GM12878 (cell line): Measurements from ENCODE around the gene CDC14A. TPM values are rescaled to one million over a fixed set of nuclear protein-coding genes. Genes with fewer than 3 reads are reported as not detected.

Experiments used
- ATAC-seq: fragments of 200-7000 bp; cut with Tn5 transposase; 3 replicates; pipeline ENCODE4 v1.9.1; 2020; ENCODE audit warnings: mild to moderate bottlenecking, moderate library complexity
- BruUV-seq: library from RNA; stranded (reverse); fragments of 400-500 nt; replicated peaks from 2 replicates; lab custom pipeline; 2021; lab: Mats Ljungman, UMichigan
- CTCF ChIA-PET: fragments of 300-600 bp; sonication (Branson Sonifier 250); formaldehyde crosslinking; extraction: SDS; loops from one replicate; lab custom pipeline; 2021; ENCODE audit warnings: inconsistent platforms; lab: Yijun Ruan, JAX
- POLR2A ChIA-PET: fragments of 350-600 bp; formaldehyde crosslinking; extraction: SDS; loops from one replicate; lab custom pipeline; 2021; ENCODE audit warnings: inconsistent platforms; lab: Charles Lee
- RAD21 ChIA-PET: fragments of 300-600 bp; sonication (Branson Sonifier 250); formaldehyde crosslinking; loops from one replicate; lab custom pipeline; 2023; ENCODE audit warnings: antibody characterized with exemption; ENCODE audit not compliant: unreplicated experiment; lab: Charles Lee
- SMC1A ChIA-PET: fragments of 300-600 bp; sonication (Branson Sonifier 250); formaldehyde crosslinking; loops from one replicate; lab custom pipeline; 2023; ENCODE audit not compliant: unreplicated experiment, uncharacterized antibody; lab: Charles Lee
- DNase-seq: peaks from one replicate; pipeline ENCODE4 v3.0.0-alpha.2; 2011; ENCODE audit warnings: low read depth, low spot score
- FAIRE-seq: peaks from 3 replicates; lab custom pipeline; 2011; peaks lifted over from hg19 to GRCh38; lab: Jason Lieb, UNC
- H2AFZ ChIP-seq: 2 replicates; pipeline ENCODE4 v1.6.0; 2011; ENCODE audit warnings: low read depth, low read length, control low read depth; ENCODE audit not compliant: control insufficient read depth
- H3K27ac ChIP-seq: 2 replicates; pipeline ENCODE4 v1.5.1; 2011; ENCODE audit warnings: control low read depth; ENCODE audit not compliant: control insufficient read depth, insufficient read depth
- H3K27me3 ChIP-seq, 2 experiments: replicated peaks in 1 of 2; 2 replicates each; pipeline versions ENCODE4 v1.6.0 to v1.6.1; 2011; ENCODE audit warnings: low read length in 1 of 2; ENCODE audit not compliant: control insufficient read depth in 2 of 2, insufficient read depth in 2 of 2
- H3K36me3 ChIP-seq, 2 experiments: 2 replicates each; pipeline ENCODE4 v1.5.1; 2011; ENCODE audit warnings: low read length in 1 of 2; ENCODE audit not compliant: control insufficient read depth in 2 of 2, insufficient read depth in 2 of 2
- H3K4me1 ChIP-seq: 2 replicates; pipeline ENCODE4 v1.6.1; 2011; ENCODE audit warnings: mild to moderate bottlenecking, low read length, moderate library complexity, mixed read lengths; ENCODE audit not compliant: control insufficient read depth, insufficient read depth
- H3K4me2 ChIP-seq: 2 replicates; pipeline ENCODE4 v1.6.0; 2011; ENCODE audit warnings: control low read depth; ENCODE audit not compliant: control insufficient read depth, insufficient read depth
- H3K4me3 ChIP-seq: fragments of 200-600 bp; sonication (generic); 2 replicates; pipeline ENCODE4 v1.5.1; 2016
- H3K79me2 ChIP-seq: 2 replicates; pipeline ENCODE4 v1.6.0; 2011; ENCODE audit warnings: low read length; ENCODE audit not compliant: control insufficient read depth, insufficient read depth
- H3K9ac ChIP-seq: 2 replicates; pipeline ENCODE4 v1.8.0; 2011; ENCODE audit warnings: low read length, control low read depth, mixed read lengths; ENCODE audit not compliant: control insufficient read depth, insufficient read depth
- H3K9me3 ChIP-seq: replicated peaks from 3 replicates; pipeline ENCODE4 v1.5.1; 2011; ENCODE audit warnings: mild to moderate bottlenecking, low read length; ENCODE audit not compliant: control insufficient read depth, insufficient read depth
- H4K20me1 ChIP-seq: 2 replicates; pipeline ENCODE4 v1.6.0; 2011; ENCODE audit not compliant: control insufficient read depth, insufficient read depth
- ASH2L ChIP-seq: fragments of 300-600, 200-600 bp; sonication (generic); IDR thresholded peaks from 2 replicates; pipeline ENCODE4 v1.6.1; 2017; ENCODE audit warnings: low read depth, mild to moderate bottlenecking, borderline replicate concordance
- CHD1 ChIP-seq: IDR thresholded peaks from 2 replicates; pipeline ENCODE4 v1.6.1; 2012; ENCODE audit warnings: low read depth, low read length, improper control_type of control experiment
- EP300 ChIP-seq, 2 experiments: fragments of 150-350 bp in 1 of 2; IDR thresholded peaks; 2 replicates each; pipeline ENCODE4 v1.6.1; 2011 to 2012; ENCODE audit warnings: low read depth in 2 of 2, low read length in 2 of 2, borderline replicate concordance in 1 of 2, improper control_type of control experiment in 1 of 2, inconsistent platforms in 1 of 2; ENCODE audit not compliant: control insufficient read depth in 1 of 2
- MEF2B ChIP-seq: fragments of 450-650 bp; IDR thresholded peaks from 2 replicates; pipeline ENCODE4 v1.6.1; 2018; ENCODE audit warnings: mild to moderate bottlenecking, moderate library complexity; ENCODE audit not compliant: partially characterized antibody, poor library complexity, severe bottlenecking
- RAD21 ChIP-seq: IDR thresholded peaks from 2 replicates; pipeline ENCODE4 v1.6.1; 2011; ENCODE audit warnings: mild to moderate bottlenecking, low read depth, low read length, moderate library complexity; ENCODE audit not compliant: insufficient read depth
- ZNF384 ChIP-seq: IDR thresholded peaks from 2 replicates; pipeline ENCODE4 v1.6.1; 2012; ENCODE audit warnings: low read depth, mild to moderate bottlenecking, low read length, improper control_type of control experiment, borderline replicate concordance
- WGBS: methylation state at CpG from one replicate; pipeline ENCODE4 v1.1.6; 2016; ENCODE audit warnings: low lambda C conversion rate; ENCODE audit not compliant: insufficient replicate concordance, insufficient coverage; ENCODE audit errors: missing lambda C conversion rate; 5-methylcytosine and 5-hydroxymethylcytosine counted together
- in situ Hi-C: fragments of 300-500 bp; cut with MboI; formaldehyde crosslinking; loops from 9 replicates; pipeline ENCODE4 v1.14.3; 2018; ENCODE audit warnings: mixed read lengths
- intact Hi-C: fragments of 100-400 bp; cut with micrococcal nuclease; formaldehyde crosslinking; loops from one replicate; pipeline ENCODE4 v1.14.2; 2022; ENCODE audit not compliant: unreplicated experiment
- polyA plus RNA-seq, 11 experiments: library from polyadenylated mRNA; depleted of rRNA in 4 of 11; unstranded in 6 of 11; stranded (reverse) in 5 of 11; fragments of >200 nt; fragmentation: Nextera tagmentation in 4 of 11; fragmentation: Illumina TruSeq in 1 of 11; extraction: Ambion mirVana in 4 of 11; extraction: Trizol in 1 of 11; gene quantifications; 1 replicate in 1 of 11; 2 replicates in 10 of 11; pipeline versions ENCODE4 v1.2.1 to v1.2.3, GENCODE V29; 2011 to 2016; ENCODE audit warnings: inconsistent platforms in 2 of 11, missing spikeins in 2 of 11, low read depth in 1 of 11
- total RNA-seq, 4 experiments: library from RNA; depleted of rRNA in 3 of 4; stranded (reverse); fragments of >200 nt in 3 of 4; fragmentation: Illumina TruSeq in 1 of 4; extraction: Trizol in 1 of 4; gene quantifications; 2 replicates each; pipeline versions ENCODE4 v1.2.1 to v1.2.3, GENCODE V29; 2013 to 2021
- TF ChIP-seq, protein P1 (sequence below): IDR thresholded peaks from 2 replicates; pipeline ENCODE4 v1.6.1; 2012; ENCODE audit warnings: low read depth, low read length, improper control_type of control experiment
- TF ChIP-seq, protein P2 (sequence below): fragments of 450-650 bp; IDR thresholded peaks from 2 replicates; pipeline ENCODE4 v1.6.1; 2017; ENCODE audit warnings: antibody characterized with exemption, mild to moderate bottlenecking, moderate library complexity
- TF ChIP-seq, protein P3 (sequence below): IDR thresholded peaks from 2 replicates; pipeline ENCODE4 v1.6.1; 2012; ENCODE audit warnings: mild to moderate bottlenecking, low read depth, low read length

Gene CDC14A
- total and polyA plus RNA-seq, 10 of the 15 experiments (the other 5 are each of a cell fraction or from before 2014, with no cell fraction given) = 1.5 to 7.1 (median 5.5) TPM

DNA sequence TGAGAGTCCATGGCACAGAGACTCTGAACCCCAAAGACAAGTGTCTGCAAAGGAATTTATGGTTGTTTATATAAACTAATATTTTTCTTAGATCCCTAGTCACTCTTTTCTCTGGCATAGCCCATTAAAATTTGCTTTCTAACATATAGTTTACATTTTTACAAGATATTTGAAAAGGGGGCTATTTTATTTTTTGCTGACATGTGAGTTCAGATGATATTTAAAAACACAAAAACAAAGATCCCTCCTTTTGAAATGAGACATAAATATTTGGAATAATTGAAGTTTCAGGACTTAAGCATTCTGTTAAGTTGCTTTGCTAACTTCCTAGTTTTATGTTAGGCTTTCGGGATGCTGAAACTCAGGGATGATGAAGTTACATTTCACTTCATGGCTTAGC lies 86.1 kb downstream of the CDC14A start:
- H3K9ac ChIP-seq = no peak overlapping the region
- no peaks in the 10 kb centered on the region for H3K27me3 ChIP-seq
- no peak overlapping the region for H3K27ac ChIP-seq
- H3K9me3 ChIP-seq = no peaks in the 10 kb centered on the region; the same call in 2 of the 3 replicates
- no peaks in the 10 kb centered on the region for H4K20me1 ChIP-seq
- 89% methylated on average over 1 of the region's 1 CpG for WGBS
- intact Hi-C loops = no loop called here
- in situ Hi-C loops = no loop called here
- TF ChIP-seq, protein P1, sequence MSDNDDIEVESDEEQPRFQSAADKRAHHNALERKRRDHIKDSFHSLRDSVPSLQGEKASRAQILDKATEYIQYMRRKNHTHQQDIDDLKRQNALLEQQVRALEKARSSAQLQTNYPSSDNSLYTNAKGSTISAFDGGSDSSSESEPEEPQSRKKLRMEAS = no peak
- no peak for TF ChIP-seq ASH2L
- TF ChIP-seq ZNF384 = no peak
- SMC1A ChIA-PET = no interaction called here
- H3K36me3 ChIP-seq = no peaks in the 10 kb centered on the region; a peak in 1 of 4 replicates
- FAIRE-seq (no peak), DNase-seq (no peak), ATAC-seq (no peak)
- no peaks in the 10 kb centered on the region for H3K79me2 ChIP-seq
- no TSS peak for BruUV-seq
- RAD21 ChIA-PET = no interaction called here
- no peak overlapping the region for H3K4me2 ChIP-seq
- no peak overlapping the region for H3K4me3 ChIP-seq
- CTCF ChIA-PET = interaction anchor here (1.3 to 1.7 kb wide), 2 partner anchors 14 to 430 kb away, joined by 3 to 4 read pairs; no protein-coding TSS in a partner anchor
- peaks cover 13% of the 10 kb centered on the region for H3K4me1 ChIP-seq
- POLR2A ChIA-PET = no interaction called here
- no peak overlapping the region for H2AFZ ChIP-seq

DNA sequence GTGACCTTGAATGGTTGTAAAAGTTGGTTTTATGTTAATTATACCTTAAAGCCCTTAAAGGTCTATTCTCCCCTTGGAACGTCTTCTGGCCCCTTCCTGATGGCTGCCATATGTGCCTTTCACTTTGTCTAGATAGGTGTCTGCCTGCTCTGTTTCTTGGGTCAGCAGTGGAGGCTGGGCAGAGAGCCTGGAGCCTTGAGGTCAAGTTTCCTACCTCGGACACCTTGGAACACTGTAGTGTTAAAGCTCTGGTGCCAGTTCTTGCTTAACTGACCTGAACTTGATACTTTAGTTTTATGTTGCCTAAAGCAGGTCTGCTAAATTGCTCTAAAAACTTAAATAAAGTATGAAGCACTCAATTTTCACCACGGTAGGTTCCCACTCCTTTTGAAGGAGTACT lies 86.5 kb downstream of the CDC14A start:
- H3K27me3 ChIP-seq = no peaks in the 10 kb centered on the region
- no peak overlapping the region for H3K9ac ChIP-seq
- ChIA-PET CTCF (interaction anchor here (1.3 to 3.7 kb wide), 3 partner anchors 15 to 430 kb away, joined by 3 to 42 read pairs (median 4); no protein-coding TSS in a partner anchor), SMC1A (interaction anchor here (1.0 kb wide), 1 partner anchor 429 kb away, joined by 3 read pairs; no protein-coding TSS in a partner anchor), POLR2A (no interaction called here), RAD21 (no interaction called here)
- no peaks in the 10 kb centered on the region for H4K20me1 ChIP-seq
- WGBS = 95% methylated on average over 3 of the region's 3 CpGs
- ATAC-seq (no peak), DNase-seq (no peak), FAIRE-seq (no peak)
- peaks cover 15% of the 10 kb centered on the region for H3K4me1 ChIP-seq
- no peaks in the 10 kb centered on the region; a peak in 1 of 4 replicates for H3K36me3 ChIP-seq
- in situ Hi-C loops (no loop called here), intact Hi-C loops (no loop called here)
- no peaks in the 10 kb centered on the region; the same call in 2 of the 3 replicates for H3K9me3 ChIP-seq
- BruUV-seq = no TSS peak
- no peaks in the 10 kb centered on the region for H3K79me2 ChIP-seq
- no peak overlapping the region for H3K4me3 ChIP-seq
- H2AFZ ChIP-seq = no peak overlapping the region
- no peak overlapping the region for H3K4me2 ChIP-seq
- H3K27ac ChIP-seq = no peak overlapping the region
- no peak for TF ChIP-seq RAD21
- TF ChIP-seq ZNF384 = no peak
- TF ChIP-seq, protein P2, sequence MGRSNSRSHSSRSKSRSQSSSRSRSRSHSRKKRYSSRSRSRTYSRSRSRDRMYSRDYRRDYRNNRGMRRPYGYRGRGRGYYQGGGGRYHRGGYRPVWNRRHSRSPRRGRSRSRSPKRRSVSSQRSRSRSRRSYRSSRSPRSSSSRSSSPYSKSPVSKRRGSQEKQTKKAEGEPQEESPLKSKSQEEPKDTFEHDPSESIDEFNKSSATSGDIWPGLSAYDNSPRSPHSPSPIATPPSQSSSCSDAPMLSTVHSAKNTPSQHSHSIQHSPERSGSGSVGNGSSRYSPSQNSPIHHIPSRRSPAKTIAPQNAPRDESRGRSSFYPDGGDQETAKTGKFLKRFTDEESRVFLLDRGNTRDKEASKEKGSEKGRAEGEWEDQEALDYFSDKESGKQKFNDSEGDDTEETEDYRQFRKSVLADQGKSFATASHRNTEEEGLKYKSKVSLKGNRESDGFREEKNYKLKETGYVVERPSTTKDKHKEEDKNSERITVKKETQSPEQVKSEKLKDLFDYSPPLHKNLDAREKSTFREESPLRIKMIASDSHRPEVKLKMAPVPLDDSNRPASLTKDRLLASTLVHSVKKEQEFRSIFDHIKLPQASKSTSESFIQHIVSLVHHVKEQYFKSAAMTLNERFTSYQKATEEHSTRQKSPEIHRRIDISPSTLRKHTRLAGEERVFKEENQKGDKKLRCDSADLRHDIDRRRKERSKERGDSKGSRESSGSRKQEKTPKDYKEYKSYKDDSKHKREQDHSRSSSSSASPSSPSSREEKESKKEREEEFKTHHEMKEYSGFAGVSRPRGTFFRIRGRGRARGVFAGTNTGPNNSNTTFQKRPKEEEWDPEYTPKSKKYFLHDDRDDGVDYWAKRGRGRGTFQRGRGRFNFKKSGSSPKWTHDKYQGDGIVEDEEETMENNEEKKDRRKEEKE = no peak
- TF ChIP-seq MEF2B = no peak
- TF ChIP-seq, protein P3, sequence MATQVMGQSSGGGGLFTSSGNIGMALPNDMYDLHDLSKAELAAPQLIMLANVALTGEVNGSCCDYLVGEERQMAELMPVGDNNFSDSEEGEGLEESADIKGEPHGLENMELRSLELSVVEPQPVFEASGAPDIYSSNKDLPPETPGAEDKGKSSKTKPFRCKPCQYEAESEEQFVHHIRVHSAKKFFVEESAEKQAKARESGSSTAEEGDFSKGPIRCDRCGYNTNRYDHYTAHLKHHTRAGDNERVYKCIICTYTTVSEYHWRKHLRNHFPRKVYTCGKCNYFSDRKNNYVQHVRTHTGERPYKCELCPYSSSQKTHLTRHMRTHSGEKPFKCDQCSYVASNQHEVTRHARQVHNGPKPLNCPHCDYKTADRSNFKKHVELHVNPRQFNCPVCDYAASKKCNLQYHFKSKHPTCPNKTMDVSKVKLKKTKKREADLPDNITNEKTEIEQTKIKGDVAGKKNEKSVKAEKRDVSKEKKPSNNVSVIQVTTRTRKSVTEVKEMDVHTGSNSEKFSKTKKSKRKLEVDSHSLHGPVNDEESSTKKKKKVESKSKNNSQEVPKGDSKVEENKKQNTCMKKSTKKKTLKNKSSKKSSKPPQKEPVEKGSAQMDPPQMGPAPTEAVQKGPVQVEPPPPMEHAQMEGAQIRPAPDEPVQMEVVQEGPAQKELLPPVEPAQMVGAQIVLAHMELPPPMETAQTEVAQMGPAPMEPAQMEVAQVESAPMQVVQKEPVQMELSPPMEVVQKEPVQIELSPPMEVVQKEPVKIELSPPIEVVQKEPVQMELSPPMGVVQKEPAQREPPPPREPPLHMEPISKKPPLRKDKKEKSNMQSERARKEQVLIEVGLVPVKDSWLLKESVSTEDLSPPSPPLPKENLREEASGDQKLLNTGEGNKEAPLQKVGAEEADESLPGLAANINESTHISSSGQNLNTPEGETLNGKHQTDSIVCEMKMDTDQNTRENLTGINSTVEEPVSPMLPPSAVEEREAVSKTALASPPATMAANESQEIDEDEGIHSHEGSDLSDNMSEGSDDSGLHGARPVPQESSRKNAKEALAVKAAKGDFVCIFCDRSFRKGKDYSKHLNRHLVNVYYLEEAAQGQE = no peak
- no peak for TF ChIP-seq EP300 (IDR thresholded peaks at IDR 0.05; ENCODE audit: borderline replicate concordance in 1 of 2, control insufficient read depth in 1 of 2, low read depth in 2 of 2, low read length in 2 of 2)
- no peak for TF ChIP-seq CHD1
